Suppressor macrophage treated with lipopolysaccharide for 4 hours (primary cell): ENCODE data around the gene ULK4.
A peak's percentile ranks its signal among the peaks of the same experiment; 100 is the strongest.

ENCODE experiments used
- DNase-seq: peaks from one replicate; pipeline ENCODE4 v3.0.0-alpha.2; 2020

The ULK4 gene

DNA sequence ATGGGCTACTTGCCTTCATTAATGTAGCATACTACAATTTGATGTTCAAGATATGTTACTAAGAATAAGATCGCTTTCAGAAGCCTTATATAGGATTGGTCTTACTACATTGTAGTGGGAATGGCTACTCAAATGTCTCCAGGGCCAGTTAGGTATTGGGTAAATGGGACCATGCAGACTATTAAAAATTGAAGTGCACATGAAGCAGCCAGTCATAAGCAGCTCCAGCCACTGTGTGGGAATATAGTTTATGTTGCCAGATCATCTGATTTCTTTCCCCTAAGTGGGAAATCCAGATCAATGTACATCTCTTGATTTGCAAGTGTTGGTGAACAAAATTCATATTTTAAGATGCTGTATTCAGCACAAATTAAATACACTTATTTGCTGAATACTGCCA, 757.5 kb downstream of the ULK4 start:
- DNase-seq: no peak

- peak; percentile 42 for DNase-seq
Measured at GRCh38 chr3:41202834-41203345, 759.0 kb downstream of the ULK4 start.

DNA sequence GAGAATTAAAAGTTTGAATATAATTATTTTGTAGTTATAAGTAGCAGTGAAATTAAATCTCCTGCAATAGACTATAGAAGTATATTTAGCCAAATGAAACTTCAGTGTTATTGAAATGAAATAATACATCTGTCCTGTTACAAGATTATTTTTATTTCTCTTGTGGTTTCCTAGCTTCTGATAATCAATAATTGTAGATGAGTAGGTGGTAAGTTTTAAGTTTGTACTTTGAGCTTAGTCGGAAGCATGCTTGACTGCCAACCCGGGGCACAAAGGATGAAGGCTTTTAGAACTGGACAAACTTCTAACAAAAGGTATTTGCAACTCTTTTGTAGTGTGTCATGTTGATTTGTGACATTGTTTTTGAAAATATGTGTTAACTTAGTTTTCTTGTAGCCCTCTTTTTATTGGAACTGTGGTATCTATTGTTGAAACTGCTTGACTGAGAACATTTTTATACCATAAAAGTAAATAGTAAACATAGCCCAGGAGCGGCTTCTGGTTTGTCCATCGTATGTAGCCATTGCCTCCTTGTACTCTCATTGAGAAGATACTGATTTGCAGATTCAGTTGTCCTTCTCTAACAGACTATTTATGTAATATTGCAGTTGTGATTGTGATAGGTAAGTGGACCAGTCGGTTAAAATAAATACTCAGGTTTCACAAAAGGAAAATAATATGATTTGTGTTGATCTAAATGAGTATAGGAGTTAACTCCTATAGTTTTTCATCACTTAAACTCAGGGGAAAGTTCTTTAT, 759.6 kb downstream of the ULK4 start:
- DNase-seq: no peak

DNA sequence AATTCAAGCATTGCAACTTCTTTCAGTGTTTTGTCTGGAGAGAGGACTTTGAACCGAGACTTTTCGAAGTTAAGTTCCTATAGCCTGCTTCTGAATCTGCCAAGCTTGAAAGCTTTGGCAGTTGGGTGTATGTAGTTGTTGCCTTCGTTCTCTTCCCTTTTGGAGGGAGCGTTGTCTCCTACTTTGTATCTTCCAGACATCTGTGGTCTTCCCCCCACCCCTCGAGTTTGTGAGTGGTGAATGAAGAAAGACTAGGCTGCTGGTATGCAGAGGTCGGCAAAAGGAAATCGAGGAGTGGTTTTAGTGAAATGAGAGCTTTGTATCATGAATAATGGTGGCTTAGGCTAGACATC, 761.3 kb downstream of the ULK4 start:
- peak; percentile 70 for DNase-seq

- DNase-seq: peak; percentile 51
Measured at GRCh38 chr3:41199866-41200668, 761.8 kb downstream of the ULK4 start.

- peak; percentile 96 for DNase-seq
Measured at GRCh38 chr3:41198950-41199865, 762.7 kb downstream of the ULK4 start, which contains the start of gene CTNNB1. CTNNB1 (plus strand) TSS chr3:41199505; CDS start chr3:41224069, 24,564 bp downstream.

DNA sequence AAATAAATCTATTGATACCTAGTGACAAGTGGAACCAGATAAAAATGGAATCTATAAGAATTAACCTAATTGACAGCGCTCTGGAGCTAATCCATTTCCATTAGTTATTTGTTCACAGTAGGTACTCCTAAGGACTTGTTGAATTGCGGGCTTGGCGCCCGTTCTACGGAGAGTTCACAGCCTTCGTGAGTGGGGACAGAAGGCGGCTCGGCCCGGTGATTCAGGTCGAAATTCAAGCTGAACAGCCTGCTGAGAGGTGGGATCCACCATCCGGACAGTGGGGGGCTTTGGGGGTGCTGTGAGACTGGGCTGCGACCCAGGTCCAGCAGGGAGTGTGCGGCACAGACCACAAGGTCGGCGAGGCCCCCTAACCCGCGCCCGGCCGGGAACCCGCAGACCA, 763.4 kb downstream of the ULK4 start:
- peak; percentile 35 for DNase-seq

DNA sequence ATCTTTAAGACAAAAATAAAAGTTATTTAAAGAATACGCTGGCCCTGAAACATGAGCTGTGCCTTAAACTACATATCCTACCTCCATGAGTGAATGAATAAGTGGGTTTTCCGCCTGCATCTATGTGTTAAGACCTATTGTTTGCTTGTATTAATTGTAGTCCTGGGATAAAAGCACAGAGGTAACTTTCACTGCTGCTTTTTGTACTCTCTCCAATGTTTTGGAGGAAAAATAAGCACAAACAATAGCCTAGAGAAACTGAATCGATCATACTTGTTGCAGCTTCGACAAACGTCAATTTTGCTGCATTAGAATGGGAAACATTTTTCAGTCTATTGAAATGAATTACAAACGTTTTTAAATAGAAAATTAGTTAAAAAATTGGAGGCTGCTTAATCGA, 763.9 kb downstream of the ULK4 start:
- DNase-seq: no peak
